Measurements from ENCODE around the gene SPTBN5.

- no peak for TF ChIP-seq EZH2 (IDR thresholded peaks at IDR 0.05)
- TF ChIP-seq POLR2AphosphoS5 (IDR thresholded peaks at IDR 0.05; ENCODE audit: borderline replicate concordance, low read depth, low read length): no peak
These were observed 72.0 kb downstream of the SPTBN5 start for GRCh38 chr15:41821831-41822230.
